NT2/D1 (cell line): Measurements from ENCODE around the gene NKX2-4.

Source experiments
- DNase-seq: peaks from one replicate; pipeline ENCODE4 v3.0.0-alpha.2; 2011; ENCODE audit warnings: low read depth, low spot score
- H3K27me3 ChIP-seq: 2 replicates; pipeline ENCODE4 v1.6.0; 2011; ENCODE audit warnings: mild to moderate bottlenecking; ENCODE audit not compliant: insufficient read length, insufficient read depth
- H3K36me3 ChIP-seq: 2 replicates; pipeline ENCODE4 v1.6.1; 2011; ENCODE audit warnings: mild to moderate bottlenecking, low read length, mixed read lengths; ENCODE audit not compliant: insufficient read depth, insufficient read length
- H3K4me1 ChIP-seq: 2 replicates; pipeline ENCODE4 v1.5.1; 2011; ENCODE audit not compliant: insufficient read depth, insufficient read length
- H3K4me3 ChIP-seq: 2 replicates; pipeline ENCODE4 v1.5.1; 2011; ENCODE audit warnings: low read depth; ENCODE audit not compliant: insufficient read length
- H3K9ac ChIP-seq: 2 replicates; pipeline ENCODE4 v1.6.0; 2011; ENCODE audit warnings: low read depth; ENCODE audit not compliant: insufficient read length
- H3K9me3 ChIP-seq: 2 replicates; pipeline ENCODE4 v1.5.1; 2011; ENCODE audit warnings: mild to moderate bottlenecking, low read length; ENCODE audit not compliant: insufficient read depth
- SUZ12 ChIP-seq: IDR thresholded peaks from 2 replicates; pipeline ENCODE4 v1.6.1; 2011; ENCODE audit not compliant: insufficient read length, insufficient read depth; ENCODE audit errors: extremely low read depth
- YY1 ChIP-seq: IDR thresholded peaks from 2 replicates; pipeline ENCODE4 v1.6.1; 2011; ENCODE audit not compliant: insufficient read length, insufficient read depth
- ZNF274 ChIP-seq: IDR thresholded peaks from 2 replicates; pipeline ENCODE4 v1.6.1; 2011; ENCODE audit warnings: mild to moderate bottlenecking, low read depth, low read length

The NKX2-4 gene

GRCh38 chr20:21398109-21399004, 1.0 kb upstream of the NKX2-4 start:
- DNase-seq, result no peak
- Histone ChIP-seq H3K27me3 (peaks cover 74% of the 10 kb centered on the region), H3K9ac (no peak overlapping the region), H3K36me3 (no peaks in the 10 kb centered on the region), H3K9me3 (no peaks in the 10 kb centered on the region), H3K4me3 (no peak overlapping the region), H3K4me1 (no peaks in the 10 kb centered on the region)
- TF ChIP-seq ZNF274 (no peak), SUZ12 (no peak), YY1 (no peak)

- H3K4me3 ChIP-seq, result peak overlapping the region; percentile 27
- H3K9ac ChIP-seq, result peak overlapping the region; percentile 61
- H3K4me1 ChIP-seq, result no peaks in the 10 kb centered on the region
- no peaks in the 10 kb centered on the region for H3K9me3 ChIP-seq
- no peaks in the 10 kb centered on the region for H3K36me3 ChIP-seq
- TF ChIP-seq SUZ12, result peak; percentile 8
- TF ChIP-seq ZNF274, result no peak
- TF ChIP-seq YY1, result no peak
- no peak for DNase-seq
- H3K27me3 ChIP-seq, result peaks cover 89% of the 10 kb centered on the region
These were observed 556 bp downstream of the NKX2-4 start for GRCh38 chr20:21396599-21397340.

- H3K27me3 ChIP-seq, result peaks cover 98% of the 10 kb centered on the region
These were observed 1.4 kb downstream of the NKX2-4 start for GRCh38 chr20:21395666-21396598.

GRCh38 chr20:21395051-21395665, 2.2 kb downstream of the NKX2-4 start:
- Histone ChIP-seq H3K9ac (no peak overlapping the region), H3K36me3 (no peaks in the 10 kb centered on the region), H3K9me3 (no peaks in the 10 kb centered on the region), H3K4me3 (no peak overlapping the region), H3K27me3 (peaks cover 99% of the 10 kb centered on the region), H3K4me1 (peaks cover 2% of the 10 kb centered on the region)
- DNase-seq, result no peak
- TF ChIP-seq ZNF274, result no peak
- TF ChIP-seq YY1, result no peak
- TF ChIP-seq SUZ12, result no peak

More at GRCh38 chr20:21395666-21396598, 1.4 kb downstream of the NKX2-4 start:
- no peak for TF ChIP-seq ZNF274
- TF ChIP-seq YY1, result no peak
- peak; percentile 87 for TF ChIP-seq SUZ12
- Histone ChIP-seq H3K36me3 (no peaks in the 10 kb centered on the region), H3K4me1 (peaks cover 2% of the 10 kb centered on the region), H3K9ac (peak overlapping the region; percentile 61), H3K9me3 (no peaks in the 10 kb centered on the region), H3K4me3 (peak overlapping the region; percentile 27)
- DNase-seq, result no peak

GRCh38 chr20:21394551-21394950, 2.8 kb downstream of the NKX2-4 start:
- no peak overlapping the region for H3K9ac ChIP-seq
- H3K4me1 ChIP-seq, result peaks cover 2% of the 10 kb centered on the region
- H3K9me3 ChIP-seq, result no peaks in the 10 kb centered on the region
- TF ChIP-seq ZNF274 (no peak), YY1 (no peak), SUZ12 (no peak)
- H3K4me3 ChIP-seq, result no peak overlapping the region
- no peak for DNase-seq
- H3K27me3 ChIP-seq, result peaks cover 95% of the 10 kb centered on the region
- no peaks in the 10 kb centered on the region for H3K36me3 ChIP-seq

GRCh38 chr20:21393816-21394519, 3.4 kb downstream of the NKX2-4 start:
- Histone ChIP-seq H3K36me3 (peaks cover 4% of the 10 kb centered on the region), H3K9me3 (no peaks in the 10 kb centered on the region), H3K4me3 (no peak overlapping the region), H3K9ac (no peak overlapping the region), H3K4me1 (peaks cover 2% of the 10 kb centered on the region), H3K27me3 (peaks cover 89% of the 10 kb centered on the region)
- TF ChIP-seq SUZ12 (no peak), YY1 (no peak), ZNF274 (no peak)
- DNase-seq, result no peak
